Measurements from ENCODE around the gene SEPTIN5. TPM values are rescaled to one million over a fixed set of nuclear protein-coding genes. Genes with fewer than 3 reads are reported as not detected.

The SEPTIN5 gene
- 1 to 10 TPM in 3 of 6 donors, under 1 TPM in 2, not detected in 1; 0.38 to 1.6 (median 1.0) TPM for polyA plus RNA-seq (ENCODE audit: low read depth in 6 of 6)

DNA sequence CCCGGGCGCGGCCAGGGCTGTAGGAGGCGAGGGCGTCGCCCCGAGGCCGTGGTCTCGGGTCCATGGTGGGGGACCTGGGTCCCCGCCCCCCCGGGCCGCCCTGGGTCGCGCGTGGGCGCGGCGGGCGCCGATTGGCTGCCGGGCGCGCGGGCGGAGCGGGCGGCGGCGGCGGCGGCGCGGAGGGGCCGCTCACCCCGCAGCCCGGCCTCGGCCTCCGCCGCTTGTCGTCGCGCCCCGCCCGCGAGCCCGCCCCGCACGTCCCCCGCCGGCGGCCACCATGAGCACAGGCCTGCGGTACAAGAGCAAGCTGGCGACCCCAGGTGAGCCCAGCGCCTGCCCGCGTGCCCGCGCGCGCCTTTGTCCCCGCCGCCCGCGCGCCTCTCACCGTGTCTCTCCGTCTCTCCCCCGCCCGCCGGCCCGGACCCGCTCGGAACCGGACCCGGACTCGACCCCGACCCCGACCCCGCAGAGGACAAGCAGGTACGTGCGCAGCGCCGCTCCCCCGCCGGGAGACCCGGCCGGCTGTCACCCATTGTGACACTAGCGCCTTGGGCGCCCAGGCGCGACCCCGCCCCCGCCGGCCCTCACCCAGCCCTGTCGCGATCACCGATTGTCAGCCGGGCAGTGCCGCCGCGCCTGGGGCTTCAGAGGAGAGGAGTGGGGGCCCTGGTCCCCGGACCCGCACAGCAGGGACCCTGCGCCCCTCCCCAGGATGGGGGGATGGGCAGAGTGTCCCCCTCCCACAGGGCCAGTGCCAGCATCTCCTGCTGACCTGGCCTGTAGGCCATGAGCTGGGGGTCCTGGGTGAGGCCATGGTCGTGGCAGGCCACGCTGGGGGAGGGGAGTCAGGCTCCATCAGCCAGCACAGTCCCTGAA is at the start of gene SEPTIN5:
Gene SEPTIN5, plus strand, starts transcription at position 192 of the 876 bp plus-strand sequence. Its CDS starts 86 bp downstream, at position 278.
- Mint-ChIP-seq H3K4me3 (peak within 1 kb of the TSS; percentile 66 to 88 (median 74)), H3K4me1 (peaks cover 5 to 10% (median 9%) of the 10 kb centered on the region in 3 donors), H3K36me3 (no peaks in the 10 kb centered on the region), H3K27me3 (peaks cover 16 to 64% (median 22%) of the 10 kb centered on the region in 3 donors), H3K9me3 (no peaks in the 10 kb centered on the region), H3K27ac (no peak within 1 kb of the TSS)
- DNase-seq, result no peak
- ATAC-seq (ENCODE audit: low read depth in 2 of 2), result no peak

DNA sequence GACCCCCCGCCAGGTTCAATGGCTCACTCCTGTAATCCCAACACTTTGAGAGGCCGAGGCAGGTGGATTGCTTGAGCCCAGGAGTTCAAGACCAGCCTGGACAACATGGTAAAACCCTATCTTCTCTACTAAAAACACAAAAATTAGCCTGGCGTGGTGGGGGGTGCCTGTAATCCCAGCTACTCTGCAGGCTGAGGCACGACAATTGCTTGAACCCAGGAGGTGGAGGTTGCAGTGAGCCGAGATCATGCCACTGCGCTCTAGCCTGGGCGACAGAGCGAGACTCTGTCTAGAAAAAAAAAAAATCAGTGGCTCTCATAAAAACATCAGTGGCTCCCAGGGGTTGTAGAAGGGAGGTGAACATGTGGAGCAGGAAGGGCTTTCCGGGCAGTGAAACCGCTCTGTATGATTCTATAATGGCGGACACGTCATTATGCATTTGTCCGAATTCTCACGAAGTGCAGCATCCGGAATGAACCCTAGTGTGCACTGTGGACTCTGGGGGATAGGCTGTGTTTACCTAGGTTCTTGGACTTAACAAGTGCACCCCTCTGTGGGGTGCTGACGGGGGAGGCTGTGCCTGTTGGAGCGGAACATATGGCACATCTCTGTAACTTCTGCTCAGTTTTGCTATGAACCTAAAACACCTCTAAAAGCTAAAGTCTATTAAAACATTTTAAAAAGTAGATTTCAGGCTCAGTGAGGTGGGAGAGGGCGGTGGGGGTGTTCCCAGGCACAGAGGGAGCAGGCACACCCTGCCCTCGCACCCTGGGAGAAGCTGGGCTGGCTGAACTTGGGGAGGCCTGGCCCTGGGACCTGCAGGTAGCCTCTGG is 49.1 kb upstream of the SEPTIN5 start:
- Mint-ChIP-seq H3K9me3 (no peaks in the 10 kb centered on the region), H3K27ac (no peak overlapping the region), H3K27me3 (peaks cover 0 to 31% (median 24%) of the 10 kb centered on the region in 3 donors), H3K4me3 (no peak overlapping the region), H3K36me3 (no peaks in the 10 kb centered on the region), H3K4me1 (peaks cover 0 to 5% (median 3%) of the 10 kb centered on the region in 3 donors)
- ATAC-seq (ENCODE audit: low read depth in 2 of 2), result no peak
- DNase-seq, result no peak

DNA sequence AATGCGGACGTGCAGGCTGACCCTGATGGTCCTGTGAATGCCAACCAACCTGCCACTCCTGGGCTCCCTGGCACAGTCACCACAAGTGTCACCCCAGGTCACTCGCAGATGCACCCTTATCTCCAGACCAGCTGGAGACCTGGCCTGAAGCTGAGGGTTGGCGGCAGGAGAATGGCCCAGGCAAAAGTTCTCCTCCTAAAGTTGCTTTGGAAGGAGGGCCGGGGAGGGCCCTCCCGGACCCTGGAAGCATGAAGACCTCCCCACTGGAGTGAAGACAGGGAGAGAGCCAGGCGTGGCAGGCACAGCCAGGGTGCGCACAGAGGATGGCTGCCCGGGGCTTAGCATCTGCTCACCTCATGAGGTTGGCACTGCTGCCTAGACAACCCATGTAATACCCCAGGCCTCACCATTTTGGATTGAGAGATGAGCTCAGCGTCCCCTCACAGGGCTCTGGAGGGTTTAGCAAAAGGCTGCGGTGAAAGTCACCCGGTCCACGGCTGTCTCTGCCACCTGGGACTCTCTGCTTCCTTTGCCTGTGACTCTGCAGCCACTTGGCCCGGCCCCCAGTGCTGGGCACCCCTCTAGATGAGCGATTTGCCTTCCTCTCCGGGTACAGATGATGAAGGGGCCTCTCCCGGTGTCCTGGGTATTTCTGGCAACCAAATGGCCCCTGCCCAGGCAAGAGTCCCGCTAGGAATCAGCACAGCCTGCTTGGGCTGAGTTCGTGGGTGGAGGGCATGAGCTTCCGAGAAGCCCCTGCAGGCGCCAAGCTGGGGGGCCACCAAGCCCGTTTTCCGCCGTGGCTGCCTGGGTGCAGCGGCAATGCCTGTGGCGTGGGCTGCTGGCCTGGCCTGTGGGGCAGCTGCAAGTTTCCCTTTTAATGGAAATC is 48.3 kb upstream of the SEPTIN5 start:
- no peak overlapping the region for H3K4me3 Mint-ChIP-seq
- peaks cover 0 to 31% (median 24%) of the 10 kb centered on the region in 3 donors for H3K27me3 Mint-ChIP-seq
- peaks cover 0 to 5% (median 3%) of the 10 kb centered on the region in 3 donors for H3K4me1 Mint-ChIP-seq
- no peak for DNase-seq
- H3K27ac Mint-ChIP-seq, result no peak overlapping the region
- ATAC-seq (ENCODE audit: low read depth in 2 of 2), result no peak
- H3K9me3 Mint-ChIP-seq, result no peaks in the 10 kb centered on the region
- no peaks in the 10 kb centered on the region for H3K36me3 Mint-ChIP-seq

DNA sequence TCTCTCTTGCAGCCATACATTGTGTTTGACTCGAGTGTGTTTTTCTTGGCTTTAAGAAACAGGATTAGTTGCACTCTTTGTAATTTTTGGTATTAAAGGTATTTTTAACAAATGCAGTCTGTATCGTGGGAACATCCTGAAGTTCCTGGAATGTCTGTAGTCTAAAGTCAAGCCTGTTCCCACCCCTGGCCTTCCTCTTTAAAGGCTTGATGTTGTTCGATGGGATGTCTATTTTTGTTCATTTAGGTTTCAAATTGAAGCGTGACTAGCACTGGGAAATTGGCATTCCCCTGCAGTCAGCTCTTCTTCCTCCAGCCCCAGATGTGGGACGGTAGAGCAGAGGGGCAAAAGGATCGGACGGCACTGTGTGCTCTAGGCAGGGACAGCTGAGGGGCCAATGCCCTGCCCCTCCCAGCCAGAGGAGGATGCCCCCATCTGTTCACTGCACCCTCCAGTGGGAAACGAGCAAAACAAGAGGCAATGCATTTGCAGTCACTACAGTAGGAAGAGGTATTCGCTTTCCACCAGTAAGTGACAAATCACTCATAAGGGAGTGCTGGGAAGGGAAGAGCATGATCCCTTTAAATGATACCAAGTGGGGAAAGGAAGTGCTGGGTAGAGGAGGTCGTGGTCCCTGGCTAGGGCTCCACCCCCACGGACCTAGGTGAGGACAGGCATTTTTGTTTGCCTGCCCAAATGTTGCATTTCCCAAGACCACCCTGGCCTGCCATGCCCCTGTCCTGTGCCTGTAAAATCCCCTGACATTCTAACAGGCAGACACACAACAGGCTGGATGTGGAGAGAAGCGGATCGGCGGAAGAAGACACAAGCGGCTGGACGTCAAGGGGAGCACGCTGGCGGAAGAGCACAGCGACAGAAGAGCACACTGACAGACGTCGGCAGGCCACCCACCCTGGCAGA is 47.4 kb upstream of the SEPTIN5 start:
- Mint-ChIP-seq H3K9me3 (peaks cover 0 to 2% (median 0%) of the 10 kb centered on the region in 7 donors), H3K4me1 (no peaks in the 10 kb centered on the region), H3K27ac (no peak overlapping the region), H3K4me3 (no peak overlapping the region), H3K36me3 (no peaks in the 10 kb centered on the region), H3K27me3 (peaks cover 0 to 33% (median 24%) of the 10 kb centered on the region in 3 donors)
- ATAC-seq (ENCODE audit: low read depth in 2 of 2), result no peak
- no peak for DNase-seq

DNA sequence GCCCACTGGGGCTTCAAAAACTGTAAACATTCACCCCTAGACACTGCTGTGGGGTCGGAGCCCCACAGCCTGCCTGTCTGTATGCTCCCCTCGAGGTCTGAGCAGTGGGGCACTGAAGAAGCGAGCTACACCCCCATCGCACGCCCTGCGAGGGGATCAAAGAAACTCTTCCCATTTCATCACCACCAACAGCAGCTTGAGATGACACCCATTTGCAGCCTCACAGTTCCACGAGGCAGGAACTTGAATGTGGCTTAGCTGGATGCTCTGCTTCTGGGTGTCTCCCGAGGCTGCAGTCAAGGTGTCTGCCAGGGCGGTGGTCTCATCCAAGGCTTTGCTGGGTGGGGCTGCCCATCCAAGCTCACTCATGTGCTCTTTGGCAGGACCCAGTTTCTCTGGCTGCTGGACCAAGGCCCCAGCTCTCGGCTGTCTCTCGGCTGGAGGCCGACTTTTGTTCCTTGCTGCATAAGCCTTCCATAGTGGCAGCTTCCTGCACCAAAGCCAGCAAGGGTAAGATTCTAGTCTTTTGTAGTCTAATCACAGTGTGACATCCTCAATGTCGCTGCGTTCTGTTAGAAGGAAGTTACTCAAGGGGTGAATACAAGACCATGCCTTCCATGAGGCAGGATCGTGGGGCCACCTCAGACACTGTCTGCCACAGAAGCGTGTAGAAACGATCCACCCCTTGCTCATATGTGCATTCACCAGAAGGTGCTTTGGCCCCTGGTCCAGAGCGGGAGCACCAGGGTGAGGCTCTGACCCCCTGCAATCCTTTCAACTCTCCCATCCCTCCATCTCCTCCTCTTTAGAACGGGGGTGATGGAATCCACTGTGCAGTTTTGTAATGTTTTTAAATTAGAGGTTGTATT is 46.2 kb upstream of the SEPTIN5 start:
- ATAC-seq (ENCODE audit: low read depth in 2 of 2), result no peak
- H3K36me3 Mint-ChIP-seq, result no peaks in the 10 kb centered on the region
- peaks cover 0 to 5% (median 0%) of the 10 kb centered on the region in 7 donors for H3K9me3 Mint-ChIP-seq
- H3K4me1 Mint-ChIP-seq, result no peaks in the 10 kb centered on the region
- no peak overlapping the region for H3K4me3 Mint-ChIP-seq
- H3K27ac Mint-ChIP-seq, result no peak overlapping the region
- no peak for DNase-seq
- H3K27me3 Mint-ChIP-seq, result peaks cover 0 to 41% (median 28%) of the 10 kb centered on the region in 3 donors

DNA sequence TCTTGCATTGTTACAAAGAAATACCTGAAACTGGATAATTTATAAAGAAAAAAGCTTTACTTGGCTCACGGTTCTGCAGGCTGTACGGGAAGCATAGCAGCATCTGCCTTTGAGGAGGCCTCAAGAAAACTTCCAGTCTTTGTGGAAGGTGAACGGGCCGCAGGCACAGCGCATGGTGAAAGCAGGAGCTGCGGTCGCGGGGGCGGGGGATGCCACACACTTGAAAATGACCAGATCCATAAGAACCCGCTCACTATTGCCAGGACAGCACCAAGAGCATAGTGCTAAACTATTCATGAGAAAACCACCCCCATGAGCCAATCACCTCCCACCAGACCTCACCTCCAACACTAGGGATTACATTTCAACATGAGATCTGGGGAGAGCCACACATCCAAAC is 45.6 kb upstream of the SEPTIN5 start:
- Mint-ChIP-seq H3K4me1 (no peaks in the 10 kb centered on the region), H3K4me3 (no peak overlapping the region), H3K27ac (no peak overlapping the region), H3K9me3 (peaks cover 0 to 5% (median 0%) of the 10 kb centered on the region in 7 donors), H3K36me3 (no peaks in the 10 kb centered on the region), H3K27me3 (peaks cover 0 to 46% (median 33%) of the 10 kb centered on the region in 3 donors)
- DNase-seq (no peak), ATAC-seq (ENCODE audit: low read depth in 2 of 2) (no peak)

DNA sequence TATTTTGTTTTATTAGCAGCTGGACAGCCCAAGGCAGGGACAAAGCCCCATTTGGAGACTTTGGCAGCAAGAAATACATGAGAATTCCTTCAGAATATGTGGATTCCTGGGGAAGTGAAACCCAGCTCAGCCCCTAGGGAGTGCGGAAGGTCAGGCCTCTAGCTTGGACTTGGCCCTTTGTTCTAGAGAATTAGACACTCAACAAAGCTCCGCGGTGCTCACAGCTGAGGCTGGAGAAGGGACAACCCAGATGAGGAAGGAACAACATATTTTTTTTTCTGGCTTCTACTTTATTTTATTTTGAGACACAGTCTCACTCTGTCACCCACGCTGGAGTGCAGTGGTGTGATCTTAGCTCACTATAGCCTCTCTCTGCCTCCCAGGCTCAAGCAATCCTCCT is 44.7 kb upstream of the SEPTIN5 start:
- Mint-ChIP-seq H3K27me3 (peaks cover 0 to 46% (median 34%) of the 10 kb centered on the region in 3 donors), H3K4me1 (no peaks in the 10 kb centered on the region), H3K4me3 (no peak overlapping the region), H3K36me3 (no peaks in the 10 kb centered on the region), H3K27ac (peak overlapping the region in 1 of 6 donors; percentile 20), H3K9me3 (peaks cover 0 to 5% (median 0%) of the 10 kb centered on the region in 7 donors)
- DNase-seq (no peak), ATAC-seq (ENCODE audit: low read depth in 2 of 2) (no peak)

DNA sequence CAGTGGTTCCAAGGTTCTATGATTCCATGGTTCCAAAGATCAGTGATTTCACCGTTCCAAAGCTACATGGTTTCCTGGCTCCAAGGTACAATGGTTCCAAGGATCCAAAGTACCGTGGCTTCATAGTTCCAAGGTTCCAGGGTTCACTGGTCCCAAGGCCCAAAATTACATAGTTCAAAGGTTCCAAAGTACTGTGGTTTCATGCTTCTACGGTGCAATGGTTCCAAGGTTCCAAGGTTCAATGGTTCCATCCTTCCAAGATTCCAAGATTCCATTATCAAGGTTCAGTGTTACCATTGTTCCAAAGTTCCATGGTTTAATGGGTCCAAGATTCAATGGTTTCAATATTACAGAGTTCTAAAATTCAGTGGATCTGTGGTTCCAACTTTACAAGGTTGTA is 43.0 kb upstream of the SEPTIN5 start:
- H3K4me1 Mint-ChIP-seq, result no peaks in the 10 kb centered on the region
- H3K27me3 Mint-ChIP-seq, result peaks cover 9 to 53% (median 33%) of the 10 kb centered on the region in 3 donors
- H3K4me3 Mint-ChIP-seq, result no peak overlapping the region
- H3K9me3 Mint-ChIP-seq, result peaks cover 0 to 5% (median 0%) of the 10 kb centered on the region in 7 donors
- ATAC-seq (ENCODE audit: low read depth in 2 of 2), result no peak
- H3K27ac Mint-ChIP-seq, result no peak overlapping the region
- H3K36me3 Mint-ChIP-seq, result peaks cover 0 to 4% of the 10 kb centered on the region in 2 donors
- no peak for DNase-seq

DNA sequence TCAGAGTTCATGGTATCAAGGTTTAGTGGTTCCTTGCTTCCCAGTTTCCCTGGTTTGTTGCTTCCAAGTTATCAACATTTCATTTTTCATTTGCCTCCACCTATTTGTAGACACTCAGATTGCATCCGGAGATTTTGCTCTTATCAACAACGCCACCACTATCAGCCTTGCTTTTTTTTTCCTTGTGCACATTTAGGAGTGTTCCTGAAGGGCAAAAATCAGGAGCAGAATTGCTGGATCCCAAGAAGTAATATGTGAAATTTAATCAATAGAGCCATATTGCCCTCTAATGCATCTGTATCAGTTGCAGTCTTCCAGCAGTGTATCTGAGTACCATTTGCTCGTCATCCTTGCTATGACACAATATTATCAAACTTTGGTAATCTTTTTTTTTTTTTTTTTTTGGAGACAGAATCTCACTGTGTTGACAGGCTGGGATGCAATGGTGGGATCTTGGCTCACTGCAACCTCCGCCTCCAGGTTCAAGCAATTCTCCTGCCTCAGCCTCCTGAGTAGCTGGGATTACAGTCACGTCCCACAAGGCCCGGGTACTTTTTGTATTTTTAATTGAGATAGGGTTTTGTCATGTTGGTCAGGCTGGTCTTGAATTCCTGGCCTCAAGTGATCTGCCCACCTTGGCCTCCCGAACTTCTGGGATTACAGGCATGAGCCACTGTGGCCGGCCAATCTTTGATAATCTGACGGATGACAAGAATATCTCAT is 42.1 kb upstream of the SEPTIN5 start:
- peaks cover 0 to 5% (median 0%) of the 10 kb centered on the region in 7 donors for H3K9me3 Mint-ChIP-seq
- DNase-seq, result no peak
- H3K27me3 Mint-ChIP-seq, result peaks cover 10 to 50% (median 28%) of the 10 kb centered on the region in 3 donors
- H3K27ac Mint-ChIP-seq, result no peak overlapping the region
- no peaks in the 10 kb centered on the region for H3K4me1 Mint-ChIP-seq
- H3K4me3 Mint-ChIP-seq, result no peak overlapping the region
- no peak for ATAC-seq (ENCODE audit: low read depth in 2 of 2)
- peaks cover 2 to 4% of the 10 kb centered on the region in 2 donors for H3K36me3 Mint-ChIP-seq

DNA sequence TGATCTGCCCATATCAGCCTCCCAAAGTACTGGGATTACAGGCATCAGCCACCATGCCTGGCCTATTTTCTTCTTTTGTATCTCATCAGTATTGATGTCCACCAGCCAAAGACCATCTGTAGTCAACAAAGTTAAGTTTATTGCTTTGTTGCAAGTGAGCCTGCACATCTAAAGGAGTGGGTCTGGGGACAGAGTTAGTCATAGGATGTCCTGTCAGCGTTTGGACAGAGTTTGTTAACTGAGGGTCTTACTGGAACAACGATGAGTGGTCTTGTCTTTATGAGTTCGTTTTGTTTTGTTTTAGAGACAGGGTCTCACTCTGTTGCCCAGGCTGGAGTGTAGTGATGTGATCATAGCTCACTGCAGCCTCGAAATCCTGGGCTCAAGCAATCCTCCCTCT is 40.6 kb upstream of the SEPTIN5 start:
- ATAC-seq (ENCODE audit: low read depth in 2 of 2), result no peak
- peaks cover 0 to 5% (median 0%) of the 10 kb centered on the region in 7 donors for H3K9me3 Mint-ChIP-seq

More for the DNA sequence above, 40.6 kb upstream of the SEPTIN5 start:
- H3K4me3 Mint-ChIP-seq, result no peak overlapping the region
- H3K27me3 Mint-ChIP-seq, result peaks cover 15 to 51% (median 32%) of the 10 kb centered on the region in 3 donors
- H3K36me3 Mint-ChIP-seq, result peaks cover 4 to 7% of the 10 kb centered on the region in 2 donors
- DNase-seq, result no peak
- no peak overlapping the region for H3K27ac Mint-ChIP-seq
- H3K4me1 Mint-ChIP-seq, result no peaks in the 10 kb centered on the region

Measured in naive B cell (primary cell).